Measurements from ENCODE around the gene YEATS4.

- TF ChIP-seq, protein P1, sequence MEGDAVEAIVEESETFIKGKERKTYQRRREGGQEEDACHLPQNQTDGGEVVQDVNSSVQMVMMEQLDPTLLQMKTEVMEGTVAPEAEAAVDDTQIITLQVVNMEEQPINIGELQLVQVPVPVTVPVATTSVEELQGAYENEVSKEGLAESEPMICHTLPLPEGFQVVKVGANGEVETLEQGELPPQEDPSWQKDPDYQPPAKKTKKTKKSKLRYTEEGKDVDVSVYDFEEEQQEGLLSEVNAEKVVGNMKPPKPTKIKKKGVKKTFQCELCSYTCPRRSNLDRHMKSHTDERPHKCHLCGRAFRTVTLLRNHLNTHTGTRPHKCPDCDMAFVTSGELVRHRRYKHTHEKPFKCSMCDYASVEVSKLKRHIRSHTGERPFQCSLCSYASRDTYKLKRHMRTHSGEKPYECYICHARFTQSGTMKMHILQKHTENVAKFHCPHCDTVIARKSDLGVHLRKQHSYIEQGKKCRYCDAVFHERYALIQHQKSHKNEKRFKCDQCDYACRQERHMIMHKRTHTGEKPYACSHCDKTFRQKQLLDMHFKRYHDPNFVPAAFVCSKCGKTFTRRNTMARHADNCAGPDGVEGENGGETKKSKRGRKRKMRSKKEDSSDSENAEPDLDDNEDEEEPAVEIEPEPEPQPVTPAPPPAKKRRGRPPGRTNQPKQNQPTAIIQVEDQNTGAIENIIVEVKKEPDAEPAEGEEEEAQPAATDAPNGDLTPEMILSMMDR (IDR thresholded peaks at IDR 0.05; ENCODE audit: low read depth, low read length) = peak; percentile 68
- TF ChIP-seq EZH2phosphoT487 (IDR thresholded peaks at IDR 0.05; ENCODE audit: low read depth) = no peak
These were observed 56.1 kb downstream of the YEATS4 start for GRCh38 chr12:69415471-69416275.

All from OCI-LY3 (cell line).